ENCODE measurements around the gene FSTL4.

The FSTL4 gene

GRCh38 chr5:133358271-133358670 lies 254.1 kb downstream of the FSTL4 start:
- DNase-seq: no peak

- no peak for DNase-seq
Observed at GRCh38 chr5:133357758-133358157, 254.6 kb downstream of the FSTL4 start.

- no peak for DNase-seq
Observed at GRCh38 chr5:133356984-133357421, 255.3 kb downstream of the FSTL4 start.

GRCh38 chr5:133356396-133356983 lies 255.9 kb downstream of the FSTL4 start:
- DNase-seq: no peak

- DNase-seq: no peak
Observed at GRCh38 chr5:133354323-133355185, 257.8 kb downstream of the FSTL4 start.

GRCh38 chr5:133353741-133354140 lies 258.6 kb downstream of the FSTL4 start:
- no peak for DNase-seq

GRCh38 chr5:133348406-133348805 lies 263.9 kb downstream of the FSTL4 start:
- no peak for DNase-seq

GRCh38 chr5:133347039-133347438 lies 265.3 kb downstream of the FSTL4 start:
- no peak for DNase-seq

- no peak for DNase-seq
Observed at GRCh38 chr5:133344266-133344665, 268.1 kb downstream of the FSTL4 start.

- DNase-seq: no peak
Observed at GRCh38 chr5:133343196-133343595, 269.1 kb downstream of the FSTL4 start.

- DNase-seq: no peak
Observed at GRCh38 chr5:133341915-133342710, 270.2 kb downstream of the FSTL4 start.

- no peak for DNase-seq
Observed at GRCh38 chr5:133341296-133341695, 271.0 kb downstream of the FSTL4 start.

GRCh38 chr5:133340822-133341221 lies 271.5 kb downstream of the FSTL4 start:
- DNase-seq: no peak

- no peak for DNase-seq
Observed at GRCh38 chr5:133340002-133340755, 272.2 kb downstream of the FSTL4 start.

- no peak for DNase-seq
Observed at GRCh38 chr5:133338504-133339355, 273.6 kb downstream of the FSTL4 start.

GRCh38 chr5:133337795-133338445 lies 274.4 kb downstream of the FSTL4 start:
- DNase-seq: no peak

GRCh38 chr5:133336969-133337410 lies 275.4 kb downstream of the FSTL4 start:
- no peak for DNase-seq

- DNase-seq: no peak
Observed at GRCh38 chr5:133336121-133336968, 276.0 kb downstream of the FSTL4 start.

GRCh38 chr5:133334796-133335639 lies 277.3 kb downstream of the FSTL4 start:
- no peak for DNase-seq

Data from OCI-M1 (cell line).